HL-60 (cell line): ENCODE results near the gene TMEM123.

ENCODE experiments used
- CTCF ChIP-seq: IDR thresholded peaks from one replicate; pipeline ENCODE4 v1.5.1; 2011; ENCODE audit warnings: low read length, control low read depth, inconsistent platforms; ENCODE audit not compliant: insufficient read depth
- GABPA ChIP-seq: IDR thresholded peaks from 2 replicates; pipeline ENCODE4 v1.6.1; 2012; ENCODE audit warnings: low read depth
- POLR2AphosphoS5 ChIP-seq: IDR thresholded peaks from 2 replicates; pipeline ENCODE4 v1.6.1; 2012; ENCODE audit warnings: low read depth
- REST ChIP-seq: IDR thresholded peaks from 2 replicates; pipeline ENCODE4 v1.6.1; 2012; ENCODE audit warnings: low read depth; ENCODE audit not compliant: insufficient replicate concordance

GRCh38 chr11:102464037-102464436, 11.5 kb upstream of the TMEM123 start:
- TF ChIP-seq CTCF = no peak
- TF ChIP-seq REST = no peak
- no peak for TF ChIP-seq POLR2AphosphoS5
- no peak for TF ChIP-seq GABPA
